DMS114 treated with DMSO at 0.1 percent for 48 hours (cell line): ENCODE data around the gene DENND1B.
"Not testable (repeated sequence)": the region's sequence is repeated elsewhere in the genome, so short reads cannot be mapped to it uniquely, and the experiment has no call there.

ENCODE experiments used
- DNase-seq: peaks from one replicate; lab custom pipeline; 2025; ENCODE audit not compliant: unreplicated experiment; lab: John Stamatoyannopoulos, UW

DENND1B gene

GRCh38 chr1:197750366-197750765 is 24.9 kb downstream of the DENND1B start:
- DNase-seq = no peak

- no peak for DNase-seq
These were observed 29.4 kb downstream of the DENND1B start for GRCh38 chr1:197745911-197746310.

GRCh38 chr1:197744979-197745378 is 30.3 kb downstream of the DENND1B start:
- no peak for DNase-seq

GRCh38 chr1:197743578-197743977 is 31.7 kb downstream of the DENND1B start:
- no peak for DNase-seq

GRCh38 chr1:197740992-197741391 is 34.3 kb downstream of the DENND1B start:
- DNase-seq = no peak

DNA sequence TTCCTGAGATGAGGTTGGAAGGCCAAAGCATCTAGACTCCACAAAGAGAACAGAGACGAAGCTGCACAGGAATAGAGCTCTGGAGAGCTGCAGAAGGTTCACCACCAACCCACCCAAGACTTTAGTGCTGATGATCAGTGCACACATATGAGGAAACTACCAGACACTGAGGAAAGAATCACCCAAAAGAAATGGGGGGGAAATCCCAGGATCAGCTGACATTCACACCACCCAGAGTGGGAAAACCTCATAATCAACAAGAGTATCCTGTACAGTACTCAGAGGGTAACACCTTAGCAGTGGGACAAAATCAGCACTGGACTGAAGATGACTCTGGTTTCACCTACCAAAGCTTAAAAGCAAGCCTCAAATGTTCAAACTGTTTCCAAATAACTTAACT is 36.4 kb downstream of the DENND1B start:
- no peak for DNase-seq

DNA sequence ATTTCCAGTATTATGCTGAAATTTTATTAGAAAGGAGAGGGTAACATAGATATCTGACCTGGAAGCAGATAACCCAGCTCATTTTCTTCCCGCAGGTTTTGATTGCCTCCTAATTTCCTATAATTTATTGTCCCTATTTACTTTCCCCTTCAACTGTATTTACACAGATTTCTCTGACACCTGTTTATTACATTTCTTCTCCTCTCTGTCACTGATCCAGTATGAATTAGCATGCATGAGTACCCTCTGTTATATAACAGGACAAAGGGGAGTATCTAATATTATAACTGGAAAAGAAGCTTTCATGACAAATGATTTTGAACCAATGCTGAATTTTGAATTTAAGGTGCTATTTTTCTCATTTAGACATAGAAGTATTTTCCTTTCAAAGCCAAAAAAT is 37.4 kb downstream of the DENND1B start:
- no peak for DNase-seq

DNA sequence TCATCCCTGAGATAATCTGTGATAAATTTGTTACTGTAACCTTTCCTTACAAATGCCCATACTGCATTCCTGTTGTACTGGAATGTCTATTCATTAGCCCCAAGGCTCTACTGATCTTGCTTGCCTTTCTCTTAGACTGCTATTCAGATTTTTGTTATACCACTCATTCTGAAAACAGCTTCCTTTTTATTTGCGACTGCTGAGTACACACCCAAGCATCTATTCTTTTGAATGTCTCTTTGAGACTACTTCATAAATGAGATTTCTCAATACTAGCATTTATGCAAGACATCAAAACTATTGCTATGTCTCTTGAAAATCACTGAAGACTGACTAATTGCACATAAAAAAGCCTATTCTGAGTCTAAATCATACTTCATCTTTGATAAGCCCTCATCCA is 38.6 kb downstream of the DENND1B start:
- DNase-seq = no peak

DNA sequence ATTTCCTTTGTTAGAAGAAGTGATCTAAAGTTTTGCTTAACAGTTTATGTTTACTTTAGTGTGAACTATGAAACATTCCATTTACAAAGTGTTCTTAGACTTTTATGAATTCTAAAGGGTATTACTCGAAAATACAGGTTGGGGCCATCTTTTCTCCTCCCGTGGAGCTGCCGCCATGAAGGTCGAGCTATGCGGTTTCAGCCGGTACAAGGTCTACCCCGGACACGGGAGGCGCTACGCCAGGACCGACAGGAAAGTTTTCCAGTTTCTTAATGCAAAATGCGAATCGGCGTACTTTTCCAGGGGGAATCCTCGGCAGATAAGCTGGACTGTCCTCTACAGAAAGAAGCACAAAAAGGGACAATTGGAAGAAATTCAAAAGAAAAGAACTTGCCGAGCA is 39.8 kb downstream of the DENND1B start:
- DNase-seq = no peak

- no peak for DNase-seq
These were observed 42.0 kb downstream of the DENND1B start for GRCh38 chr1:197733324-197733723.

GRCh38 chr1:197732187-197732586 is 43.1 kb downstream of the DENND1B start:
- DNase-seq = no peak

DNA sequence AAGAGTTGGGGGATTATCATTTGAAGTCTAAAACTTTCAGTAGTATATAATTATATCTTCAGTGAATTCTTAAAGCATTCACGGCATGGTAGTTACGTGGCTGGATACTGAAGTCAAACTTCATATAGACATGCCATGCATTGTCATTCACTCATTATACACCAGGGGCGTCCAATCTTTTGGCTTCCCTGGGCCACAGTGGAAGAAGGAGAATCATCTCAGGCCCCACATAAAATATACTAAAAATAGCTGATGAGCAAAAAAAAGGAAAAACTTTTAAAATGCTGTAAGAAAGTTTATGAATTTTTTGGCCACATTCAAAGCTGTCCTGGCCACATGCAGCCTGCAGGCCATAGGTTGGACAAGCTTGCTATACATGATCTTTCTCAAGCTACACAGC is 43.8 kb downstream of the DENND1B start:
- no peak for DNase-seq

GRCh38 chr1:197725976-197726375 is 49.3 kb downstream of the DENND1B start:
- no peak for DNase-seq

DNA sequence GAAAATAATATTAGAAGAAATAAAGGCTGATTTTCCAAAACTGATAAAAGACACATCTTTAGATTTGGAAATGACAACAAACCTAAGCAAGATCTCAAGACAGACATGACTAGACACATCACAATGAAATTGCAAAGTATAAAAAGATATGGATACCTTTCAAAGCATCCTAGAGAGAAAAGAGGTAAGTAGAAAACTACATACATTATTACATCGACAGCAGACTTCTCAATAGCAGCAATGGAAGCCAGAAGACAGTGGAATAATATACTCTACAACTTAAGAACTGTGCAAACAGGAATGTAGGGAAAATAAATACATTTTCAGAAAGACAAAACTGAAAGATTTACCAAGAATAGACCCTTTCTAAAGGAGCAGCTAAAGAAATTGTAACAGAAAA is 50.2 kb downstream of the DENND1B start:
- DNase-seq = no peak

GRCh38 chr1:197715806-197716205 is 59.5 kb downstream of the DENND1B start:
- no peak for DNase-seq

- DNase-seq = no peak
These were observed 68.7 kb downstream of the DENND1B start for GRCh38 chr1:197706601-197707000.

DNA sequence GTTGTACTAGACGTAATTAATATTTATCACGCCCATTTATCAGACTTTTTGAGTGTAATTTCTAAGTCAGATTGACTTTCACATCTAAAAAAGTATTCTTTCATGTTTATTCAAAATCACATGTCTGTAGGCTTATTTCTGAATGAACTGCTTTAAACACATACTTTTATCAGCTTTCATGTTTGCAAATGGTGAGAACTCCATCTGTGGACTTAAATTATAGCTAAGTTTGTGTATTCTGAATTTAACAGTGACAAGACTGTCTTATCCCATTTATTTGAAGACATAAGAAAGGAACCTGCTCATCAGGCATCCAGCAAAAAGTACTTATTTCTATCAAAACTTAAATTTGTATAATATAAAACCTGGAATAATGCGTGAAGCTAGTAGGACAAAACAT is 69.3 kb downstream of the DENND1B start:
- DNase-seq = no peak

DNA sequence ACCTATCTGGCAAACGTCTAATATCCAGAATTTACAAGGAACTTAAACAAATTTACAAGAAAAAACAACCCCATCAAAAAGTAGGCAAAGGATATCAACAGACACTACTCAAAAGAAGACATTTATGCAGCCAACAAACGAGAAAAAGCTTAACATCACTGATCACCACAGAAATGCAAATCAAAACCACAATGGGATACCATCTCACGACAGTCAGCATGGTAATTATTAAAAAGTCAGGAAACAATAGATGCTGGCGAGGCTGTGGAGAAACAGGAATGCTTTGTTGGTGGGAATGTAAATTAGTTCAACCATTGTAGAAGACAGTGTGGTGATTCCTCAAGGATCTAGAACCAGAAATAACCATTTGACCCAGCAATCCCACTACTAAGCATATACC is 74.6 kb downstream of the DENND1B start:
- not testable (repeated sequence) for DNase-seq

GRCh38 chr1:197696372-197696771 is 78.9 kb downstream of the DENND1B start:
- DNase-seq = no peak

DNA sequence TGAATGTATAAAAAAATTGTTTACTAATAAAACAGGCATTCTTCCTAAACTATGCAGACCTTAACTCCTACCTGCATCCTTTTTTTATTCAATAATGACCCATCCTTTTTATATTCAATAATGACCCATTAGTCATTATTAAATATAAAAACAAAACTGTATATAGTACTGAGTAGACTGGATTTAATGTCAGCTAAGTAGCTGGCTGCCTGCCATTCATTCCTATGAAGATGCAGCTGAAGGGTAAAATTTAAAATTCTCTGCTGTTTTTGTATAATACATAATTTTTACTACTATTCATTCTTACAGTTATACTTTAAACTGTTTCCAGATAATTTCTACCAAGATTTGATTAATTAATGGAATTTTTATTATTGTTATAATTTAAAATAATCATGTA is 79.3 kb downstream of the DENND1B start:
- DNase-seq = no peak

- no peak for DNase-seq
These were observed 82.3 kb downstream of the DENND1B start for GRCh38 chr1:197692965-197693364.

- no peak for DNase-seq
These were observed 83.5 kb downstream of the DENND1B start for GRCh38 chr1:197691816-197692215.

- DNase-seq = no peak
These were observed 85.2 kb downstream of the DENND1B start for GRCh38 chr1:197690074-197690473.

DNA sequence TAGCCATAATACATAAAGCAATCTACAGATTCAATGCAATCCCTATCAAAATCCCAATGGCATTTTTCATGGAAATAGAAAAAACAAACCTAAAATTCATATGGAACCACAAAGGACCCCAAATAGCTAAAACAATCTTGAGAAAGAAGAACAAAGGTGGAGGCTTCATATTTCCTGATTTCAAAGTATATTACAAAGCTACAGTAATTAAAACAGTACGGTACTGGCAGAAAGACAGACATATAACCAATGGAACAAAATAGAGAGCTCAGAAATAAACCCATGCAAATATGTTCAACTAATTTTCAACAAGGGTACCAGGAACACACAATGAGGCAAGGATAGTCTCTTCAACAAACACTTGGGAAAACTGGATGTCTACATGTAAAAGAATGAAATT is 87.0 kb downstream of the DENND1B start:
- DNase-seq = no peak
